Cerebellar nuclear complex (tissue), 1 donor: ENCODE measurements around the gene RBM19.

Experiments used
- DNase-seq, 2 experiments: peaks; one replicate each; lab custom pipeline; 2025; lab: John Stamatoyannopoulos, UW

Gene RBM19

GRCh38 chr12:113804961-113805600 lies 161.0 kb downstream of the RBM19 start:
- no peak for DNase-seq

DNA sequence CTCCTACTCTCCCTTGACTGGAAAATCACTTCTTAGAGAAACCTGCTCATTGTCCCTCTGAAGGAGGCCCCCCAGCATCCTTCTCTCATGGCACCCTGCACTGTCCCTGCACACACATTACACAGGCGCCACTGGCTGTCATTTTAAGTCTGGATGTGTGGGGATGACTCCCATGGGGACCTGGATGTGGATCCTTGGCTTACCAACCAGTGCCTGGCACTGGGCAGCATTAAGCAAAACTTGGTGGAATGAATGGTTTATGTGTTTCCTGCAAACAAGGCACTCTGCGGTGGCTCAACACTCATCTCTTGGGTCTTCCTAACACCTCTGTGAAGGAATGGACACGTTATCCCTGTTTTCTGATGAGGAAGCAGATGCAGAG lies 162.4 kb downstream of the RBM19 start:
- DNase-seq: no peak

DNA sequence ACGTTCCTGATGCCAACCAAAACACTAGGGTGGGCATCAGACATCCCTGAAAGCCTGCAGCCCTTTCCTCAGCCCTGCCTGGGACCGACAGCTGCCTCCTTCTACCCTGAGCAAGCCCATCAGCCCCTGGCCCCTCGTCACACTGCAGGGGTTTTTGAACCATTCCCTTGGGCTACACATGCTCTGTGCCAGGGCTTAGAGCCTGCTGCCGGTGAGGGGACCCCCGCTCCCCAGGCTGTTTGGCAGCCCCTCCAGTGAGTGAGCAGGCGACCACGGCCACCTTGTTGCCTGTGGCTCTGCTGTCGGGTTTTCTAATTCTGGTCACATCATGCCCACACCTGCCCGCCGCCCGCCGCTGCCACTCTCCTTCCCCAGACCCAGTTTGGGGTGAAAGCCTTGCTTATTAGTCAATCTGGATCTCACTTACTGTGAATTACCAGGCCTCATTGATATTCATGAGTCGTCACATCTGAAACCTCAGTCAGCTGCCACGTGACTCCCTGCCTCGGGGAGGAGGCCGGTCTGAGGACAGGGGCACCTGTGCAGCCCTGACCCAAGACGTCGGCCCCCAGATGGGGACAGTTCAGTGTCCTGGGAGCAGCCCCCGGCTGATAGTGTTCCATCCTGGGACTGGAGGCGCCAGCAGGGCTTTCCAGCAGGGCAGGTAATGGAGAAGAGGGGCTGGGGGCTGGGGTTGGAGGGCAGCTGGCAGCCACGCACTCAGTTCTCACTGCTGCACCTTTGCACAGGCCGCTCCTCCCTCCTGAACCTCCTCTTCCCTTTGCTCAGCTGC lies 163.0 kb downstream of the RBM19 start:
- DNase-seq: no peak

- no peak for DNase-seq
Measured at GRCh38 chr12:113802000-113802749, 163.9 kb downstream of the RBM19 start.

DNA sequence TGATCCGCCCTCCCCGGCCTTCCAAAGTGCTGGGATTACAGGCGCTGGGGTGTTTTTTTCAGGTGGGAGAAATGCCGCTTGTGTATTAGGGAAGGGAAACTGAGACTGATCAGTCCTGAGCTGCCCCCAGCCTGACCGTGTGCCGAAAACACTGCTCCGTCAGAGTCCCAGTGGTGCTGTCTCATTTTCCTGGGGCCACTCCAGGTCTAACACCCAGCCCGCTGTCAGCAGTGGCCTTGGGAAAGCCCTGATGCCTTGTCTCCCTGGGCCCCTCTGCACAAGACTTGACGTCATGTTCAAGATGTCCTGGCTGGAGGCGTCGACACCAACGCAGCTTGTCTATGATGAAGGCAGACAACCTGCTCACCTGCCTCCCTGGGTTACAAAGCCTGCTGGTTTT lies 165.9 kb downstream of the RBM19 start:
- DNase-seq: no peak

- no peak for DNase-seq
Measured at GRCh38 chr12:113798552-113798951, 167.6 kb downstream of the RBM19 start.

DNA sequence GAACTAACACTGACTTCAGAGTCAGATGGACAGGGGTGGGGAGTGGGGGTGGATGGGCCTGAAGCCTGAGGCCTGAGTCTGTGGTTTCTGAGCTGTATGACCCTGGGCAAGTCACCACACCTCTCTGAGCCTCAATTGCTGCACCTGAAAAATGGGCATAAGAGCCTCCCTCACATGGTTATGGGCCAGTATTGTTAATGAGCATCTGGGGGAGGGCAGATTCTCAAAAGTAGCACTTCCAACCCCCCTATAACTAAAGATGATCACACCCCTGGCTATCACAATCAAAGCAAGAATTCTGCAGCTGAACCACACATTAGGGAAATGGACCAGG lies 168.6 kb downstream of the RBM19 start:
- DNase-seq: no peak

GRCh38 chr12:113796852-113797534 lies 169.1 kb downstream of the RBM19 start:
- no peak for DNase-seq

DNA sequence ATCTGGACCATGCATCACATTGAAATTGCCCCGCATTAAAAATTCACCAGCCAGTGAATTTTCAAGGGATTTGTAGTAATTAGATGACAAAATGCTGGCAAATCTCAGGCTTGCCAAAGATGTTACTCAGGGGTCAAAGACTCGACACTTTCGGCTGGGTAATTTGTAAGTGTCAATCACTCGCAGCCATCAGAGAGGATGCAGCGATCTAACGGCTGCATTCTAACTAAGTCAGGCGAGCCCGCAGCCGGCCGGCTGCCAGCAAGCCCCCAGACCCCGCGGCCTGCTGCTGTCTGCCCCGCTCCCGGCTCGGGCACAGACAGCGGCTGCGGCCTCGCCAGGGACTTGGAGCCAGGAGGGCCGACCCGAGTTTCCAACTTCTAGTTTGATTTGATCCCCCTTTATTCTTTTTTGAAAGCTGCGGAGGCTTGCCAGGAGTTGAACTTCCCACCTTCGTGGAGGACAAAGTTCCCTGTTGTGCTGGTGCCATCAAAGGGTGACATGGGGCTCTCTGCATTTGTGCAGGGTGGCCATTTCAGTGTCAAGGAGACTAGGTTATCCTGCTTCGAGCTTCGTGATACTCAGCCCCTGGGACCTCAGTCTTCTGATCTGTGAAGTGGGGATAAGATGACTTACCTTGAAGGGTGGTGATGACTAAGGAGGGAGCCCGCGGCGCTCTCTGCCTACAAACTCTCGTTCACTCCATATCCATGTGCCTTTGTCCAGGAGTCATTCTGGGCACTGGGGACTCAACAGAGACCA lies 169.9 kb downstream of the RBM19 start:
- DNase-seq: no peak

DNA sequence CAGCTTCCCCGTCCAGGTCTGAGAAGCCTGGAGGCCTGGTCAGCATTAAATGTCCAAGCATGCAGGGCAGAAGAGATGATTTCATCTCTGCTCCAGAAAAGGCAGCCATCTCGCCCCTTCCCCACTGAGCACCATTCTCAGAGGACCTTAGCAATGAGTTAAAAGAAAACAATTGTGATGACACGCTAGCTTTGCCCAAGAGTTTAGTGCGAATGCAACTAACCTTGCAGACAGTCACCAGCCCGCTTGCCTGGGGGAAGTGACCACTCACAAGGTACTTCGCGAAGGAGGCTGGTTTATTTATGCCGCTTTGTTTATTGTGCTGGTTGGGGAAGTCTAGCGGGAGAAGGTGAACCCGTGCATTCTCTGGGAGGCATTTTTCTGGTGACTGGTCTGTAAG lies 170.7 kb downstream of the RBM19 start:
- no peak for DNase-seq

DNA sequence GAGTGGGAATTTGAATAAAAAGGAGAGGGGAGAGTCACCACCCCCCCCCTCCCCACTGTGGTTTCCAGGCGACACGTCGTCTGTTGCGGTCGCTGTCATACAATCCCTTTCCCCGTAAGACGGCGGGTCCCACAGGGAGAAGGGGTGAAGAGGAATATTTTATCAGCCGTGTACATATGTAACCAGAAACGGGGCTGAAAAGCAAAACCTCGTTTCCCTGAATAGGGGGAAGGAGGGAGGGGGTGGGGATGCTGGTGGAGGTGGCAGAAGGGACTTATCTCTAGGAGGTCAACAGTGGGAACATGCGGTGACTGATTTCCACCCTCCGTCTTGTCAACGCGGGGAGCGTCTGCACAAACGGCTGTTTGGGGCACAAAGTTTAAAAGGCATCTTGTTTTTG lies 171.4 kb downstream of the RBM19 start:
- DNase-seq: no peak

DNA sequence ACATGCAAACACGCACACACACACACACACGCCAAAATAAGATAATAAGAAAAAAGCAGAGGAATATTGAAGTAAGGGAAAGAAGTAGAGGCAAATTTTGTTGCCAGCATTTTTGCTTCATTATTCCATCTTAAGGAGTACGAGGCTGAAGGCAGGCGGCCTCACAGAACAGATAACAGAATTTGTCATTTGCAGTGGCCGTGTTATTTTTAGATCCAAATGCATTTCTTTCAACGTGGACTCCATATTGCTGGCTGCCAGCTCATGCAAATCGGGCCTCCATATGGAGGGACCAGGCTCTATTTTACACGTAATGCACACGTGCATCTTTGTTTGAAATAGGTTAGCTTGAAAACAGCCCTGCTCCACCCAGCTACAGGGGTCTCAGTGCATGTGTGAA lies 172.9 kb downstream of the RBM19 start:
- DNase-seq: no peak

GRCh38 chr12:113792450-113792849 lies 173.7 kb downstream of the RBM19 start:
- no peak for DNase-seq

DNA sequence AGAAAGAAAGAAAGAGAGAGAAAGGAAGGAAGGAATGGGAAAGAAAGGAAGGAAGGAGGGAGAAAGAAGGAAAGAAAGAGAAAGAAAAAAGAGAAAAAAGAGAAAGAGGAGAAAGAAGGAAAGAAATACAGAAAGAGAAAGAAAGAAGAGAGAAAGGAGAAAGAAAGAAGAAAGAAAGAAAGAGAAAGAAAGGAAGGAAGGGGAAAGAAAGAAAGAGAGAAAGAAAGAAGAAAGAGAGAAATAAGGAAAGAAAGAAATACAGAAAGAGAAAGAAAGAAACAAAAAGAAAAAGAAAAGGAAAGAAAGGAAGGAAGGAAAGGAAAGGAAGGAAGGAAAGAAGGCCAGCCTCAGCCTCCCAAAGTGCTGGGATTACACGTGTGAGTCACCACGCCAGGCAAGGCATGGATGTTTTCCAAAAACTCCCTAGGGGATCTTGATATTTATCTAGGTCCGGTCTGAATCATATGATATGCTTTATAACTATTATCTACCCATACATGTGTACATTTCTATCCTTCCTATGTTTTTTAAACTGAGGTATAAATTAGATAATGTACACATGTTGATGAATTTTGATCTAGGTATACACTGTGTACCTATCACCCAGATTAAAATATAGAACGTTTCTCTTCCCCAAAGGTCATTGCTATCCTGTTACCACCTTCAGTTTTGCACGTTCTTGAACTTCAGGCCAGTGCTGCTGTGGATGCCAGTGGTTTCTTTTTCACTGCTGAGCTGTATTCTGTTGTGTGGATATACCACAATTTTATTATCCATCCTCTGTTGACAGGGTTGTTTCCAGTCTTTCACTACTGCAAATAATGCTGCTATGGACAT lies 177.9 kb downstream of the RBM19 start:
- DNase-seq: no peak

DNA sequence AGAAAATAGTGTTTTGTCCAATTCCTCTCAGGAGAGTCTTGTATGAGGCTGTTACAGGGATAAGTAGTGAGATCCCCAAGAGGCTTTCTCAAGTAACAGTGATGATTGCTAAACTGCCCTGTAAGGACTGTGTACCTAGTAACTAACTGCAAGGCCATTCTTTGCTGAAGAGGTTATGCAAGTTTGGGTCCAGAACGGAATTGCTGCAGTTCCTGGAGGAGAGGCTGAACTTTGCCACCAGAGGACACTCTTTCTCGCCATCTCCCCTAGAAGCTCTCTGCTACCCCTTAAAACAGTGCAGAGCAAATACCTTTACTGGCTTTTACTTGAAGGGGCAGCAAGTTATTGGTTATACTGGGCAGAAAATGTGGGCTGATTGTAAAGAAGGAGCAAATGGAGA lies 180.0 kb downstream of the RBM19 start:
- no peak for DNase-seq

DNA sequence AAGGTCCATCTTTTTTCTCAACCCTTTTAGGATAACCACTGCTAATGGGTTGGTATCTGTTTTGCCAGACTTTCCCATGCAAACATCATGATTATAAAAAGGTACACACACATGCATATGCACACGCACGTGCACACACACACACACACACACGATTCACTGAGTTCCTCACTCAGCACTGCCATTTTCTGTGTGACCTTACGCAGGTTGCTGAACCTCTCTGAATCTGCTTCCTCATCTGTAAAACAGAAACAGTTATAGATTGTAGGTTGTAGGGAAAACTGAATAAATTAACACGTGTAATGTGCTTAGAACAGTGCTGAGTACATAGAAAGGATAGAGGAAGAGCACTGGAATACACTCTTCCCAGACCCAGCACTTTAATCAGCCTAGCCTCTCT lies 182.3 kb downstream of the RBM19 start:
- no peak for DNase-seq

GRCh38 chr12:113782873-113783272 lies 183.3 kb downstream of the RBM19 start:
- DNase-seq: no peak

DNA sequence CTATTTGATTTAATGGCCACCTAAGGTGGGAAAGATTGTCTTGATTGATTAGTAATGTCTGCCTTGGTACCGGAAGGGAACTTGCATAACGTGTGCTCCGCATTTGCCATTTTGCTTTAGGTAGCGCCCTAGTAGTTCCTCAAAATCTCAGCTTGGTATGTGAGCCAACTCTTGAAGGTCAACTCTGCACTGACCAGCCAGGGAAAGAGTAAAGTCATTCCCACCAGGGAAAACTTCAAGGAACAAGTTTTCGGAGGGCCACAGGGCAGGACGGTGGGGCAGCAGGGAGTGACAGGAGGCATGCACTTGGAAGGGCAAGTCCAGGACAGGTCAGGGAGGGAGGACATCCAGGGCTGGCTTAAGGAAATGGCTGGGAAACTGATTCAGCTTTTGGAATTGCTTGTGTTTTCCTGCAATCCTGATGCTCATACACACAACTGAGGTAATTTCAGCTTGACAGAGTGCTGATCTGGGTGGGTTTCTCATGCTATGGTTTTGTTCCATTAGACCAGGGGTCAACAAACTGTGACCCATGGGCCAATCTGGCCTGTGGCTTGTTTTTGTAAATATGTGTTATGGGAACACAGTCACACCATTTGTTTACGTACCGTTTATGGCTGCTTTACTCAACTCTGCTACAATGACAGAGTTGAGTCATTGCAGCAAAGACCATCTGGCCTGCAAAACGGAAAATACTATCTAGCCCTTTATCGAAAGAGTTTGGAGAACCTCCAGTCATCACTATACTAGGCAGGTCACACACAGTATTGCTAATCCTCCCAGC lies 184.5 kb downstream of the RBM19 start:
- no peak for DNase-seq

DNA sequence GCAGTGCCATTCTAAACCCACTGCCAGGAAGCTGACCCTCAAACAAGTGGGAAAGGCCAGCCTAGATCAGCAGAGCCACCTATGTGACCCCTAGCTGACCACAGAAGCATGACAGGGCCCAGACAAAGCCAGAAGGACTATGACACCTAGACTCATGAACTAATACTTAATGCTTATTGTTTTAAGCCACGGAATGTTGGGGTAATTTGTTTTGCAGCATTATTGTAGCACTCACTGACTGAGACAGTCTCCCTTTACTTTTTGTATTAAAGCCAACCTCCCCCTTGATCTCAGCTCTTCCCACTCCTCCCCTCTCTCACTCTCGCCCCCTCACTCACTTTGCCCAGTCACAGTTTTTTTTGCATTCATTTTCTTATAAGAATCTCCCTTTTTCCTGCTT lies 186.4 kb downstream of the RBM19 start:
- no peak for DNase-seq
